Fibroblast of gingiva (primary cell): ENCODE measurements around the gene CEP162.
"Not testable (repeated sequence)": the region's sequence is repeated elsewhere in the genome, so short reads cannot be mapped to it uniquely, and the experiment has no call there.

Source experiments
- DNase-seq: peaks from one replicate; pipeline ENCODE4 v3.0.0-alpha.2; 2011; ENCODE audit warnings: low read depth

The CEP162 gene

GRCh38 chr6:84227434-84228197, at the start of gene CEP162:
Gene CEP162, minus strand, starts transcription at chr6:84227643. Its CDS starts 1,250 bp downstream, at chr6:84226393.
- peak; percentile 81 for DNase-seq

GRCh38 chr6:84274856-84275255, 47.4 kb upstream of the CEP162 start:
- no peak for DNase-seq

DNA sequence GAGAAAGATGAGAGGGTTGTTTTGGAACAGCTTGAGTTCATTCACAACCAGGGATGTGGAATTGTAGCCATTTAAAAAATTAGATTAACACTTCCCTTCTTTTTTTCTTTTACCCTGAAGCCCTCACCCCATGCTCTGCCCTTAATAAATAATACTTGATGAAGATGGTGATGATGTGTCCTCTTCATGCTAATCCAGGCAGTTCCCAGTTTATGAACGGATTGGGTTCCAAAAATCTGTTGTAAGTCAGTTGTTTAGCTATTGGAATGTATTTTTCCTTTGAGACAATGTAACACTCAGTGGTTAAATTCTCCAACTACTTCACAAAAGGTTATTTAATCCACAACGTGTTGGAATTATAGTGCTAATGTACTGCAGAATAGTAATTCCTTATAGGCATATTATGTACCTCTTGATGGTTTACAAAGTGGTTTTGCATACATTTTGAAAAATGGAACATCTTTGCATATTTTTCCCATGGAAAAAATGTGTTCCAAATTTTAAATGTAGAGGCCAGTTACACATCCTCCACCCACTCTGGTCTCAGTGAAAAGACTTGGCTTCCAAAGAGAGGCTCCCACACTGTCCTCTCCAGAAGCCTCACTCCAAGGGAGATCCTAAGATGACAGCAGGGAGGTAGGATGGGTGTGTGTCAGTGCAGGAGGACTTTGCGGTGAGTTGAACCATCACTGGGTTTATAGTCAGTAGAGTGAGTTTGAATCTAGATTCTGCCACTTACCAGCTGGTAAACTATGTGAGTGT, 45.8 kb upstream of the CEP162 start:
- DNase-seq: no peak

GRCh38 chr6:84272298-84272697, 44.9 kb upstream of the CEP162 start:
- no peak for DNase-seq

DNA sequence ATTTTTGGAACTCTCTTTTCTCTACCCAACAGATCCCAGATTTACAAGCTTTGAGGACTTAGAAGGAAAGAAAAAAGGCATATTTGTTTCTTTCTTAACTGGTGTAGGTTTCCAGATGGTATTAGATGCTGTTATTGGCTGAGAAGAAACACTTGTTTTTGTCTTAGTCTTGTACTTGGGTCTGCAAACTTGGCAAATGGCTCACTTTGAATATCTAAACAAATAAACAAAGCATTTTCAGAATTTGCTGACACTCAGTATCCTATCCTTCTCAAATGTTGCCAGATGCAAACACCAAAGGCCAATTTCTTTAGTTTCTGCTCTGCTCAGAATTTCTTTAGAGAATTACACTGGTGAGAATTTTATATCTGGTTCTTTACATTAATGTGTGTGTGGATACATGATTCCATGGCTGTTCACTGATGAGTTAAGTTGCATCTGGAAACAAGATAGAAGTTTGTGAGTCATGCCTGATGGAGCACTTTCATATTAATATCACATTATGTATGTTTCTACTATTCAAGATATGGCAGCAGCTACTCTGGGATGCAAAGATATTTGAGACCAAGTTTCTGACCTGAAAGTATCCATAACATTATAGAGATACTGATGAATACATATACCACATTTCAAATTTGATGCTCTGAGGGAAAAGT, 43.7 kb upstream of the CEP162 start:
- no peak for DNase-seq

GRCh38 chr6:84269947-84270733, 42.7 kb upstream of the CEP162 start:
- DNase-seq: no peak

GRCh38 chr6:84268781-84269180, 41.3 kb upstream of the CEP162 start:
- no peak for DNase-seq

GRCh38 chr6:84263557-84263956, 36.1 kb upstream of the CEP162 start:
- peak; percentile 2 for DNase-seq

DNA sequence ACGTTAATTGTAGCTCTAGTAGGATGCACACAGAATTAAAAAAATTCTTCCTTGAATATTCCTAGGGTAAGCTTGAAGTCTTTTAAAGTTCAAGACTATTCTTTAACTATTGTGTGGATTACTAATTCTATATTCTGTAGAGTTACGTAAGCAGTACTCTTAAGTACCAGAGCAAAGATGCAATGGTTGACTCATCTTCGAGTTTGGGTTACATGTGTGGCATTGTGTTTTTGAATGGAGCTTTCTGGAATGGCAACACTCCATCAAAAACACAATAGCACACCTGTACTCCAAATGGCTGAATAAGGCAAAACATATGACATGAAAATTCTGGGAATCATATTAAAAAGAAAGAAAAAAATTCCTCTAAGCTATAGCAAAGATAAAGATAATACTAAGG, 33.5 kb upstream of the CEP162 start:
- DNase-seq: peak; percentile 19

DNA sequence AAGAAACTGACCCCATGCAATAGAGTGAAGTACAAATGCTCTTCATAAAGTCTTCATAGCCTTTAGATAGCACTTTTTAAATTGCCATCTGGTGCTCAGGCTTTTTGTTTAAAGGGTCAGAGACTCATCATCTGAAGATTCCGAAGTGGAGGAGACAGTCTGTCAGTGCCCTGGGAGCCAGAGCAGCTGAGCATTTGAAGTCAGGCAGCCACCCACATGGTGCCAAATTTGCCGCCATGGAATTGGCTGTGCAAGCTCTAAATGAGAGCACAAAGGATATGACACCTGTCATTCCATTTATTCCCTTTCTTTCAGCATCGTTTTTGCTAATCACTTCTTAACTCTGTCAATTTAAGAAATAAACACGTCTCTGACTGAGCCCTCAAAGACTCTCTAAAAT, 32.8 kb upstream of the CEP162 start:
- DNase-seq: no peak

- DNase-seq: no peak
These were observed 31.4 kb upstream of the CEP162 start for GRCh38 chr6:84258866-84259265.

DNA sequence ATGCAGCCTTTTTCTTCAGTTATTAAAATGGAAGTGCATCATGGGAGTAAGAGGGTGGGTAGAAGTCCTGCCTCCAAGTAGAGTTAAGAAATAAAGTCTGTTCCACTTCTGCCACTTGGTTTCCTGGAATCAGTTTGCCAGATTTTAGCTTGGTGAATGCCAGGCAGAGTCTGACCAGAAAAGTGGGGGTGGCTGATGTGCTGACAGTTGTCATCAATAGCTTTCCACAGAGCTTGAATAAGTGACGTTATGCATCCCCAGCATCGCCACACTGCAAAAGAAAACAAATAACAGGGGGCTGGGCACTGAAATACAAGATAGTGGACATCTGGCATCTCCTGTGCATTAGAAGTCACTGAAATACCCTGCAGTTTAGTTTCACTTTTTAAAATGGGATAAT, 30.8 kb upstream of the CEP162 start:
- DNase-seq: peak; percentile 49

DNA sequence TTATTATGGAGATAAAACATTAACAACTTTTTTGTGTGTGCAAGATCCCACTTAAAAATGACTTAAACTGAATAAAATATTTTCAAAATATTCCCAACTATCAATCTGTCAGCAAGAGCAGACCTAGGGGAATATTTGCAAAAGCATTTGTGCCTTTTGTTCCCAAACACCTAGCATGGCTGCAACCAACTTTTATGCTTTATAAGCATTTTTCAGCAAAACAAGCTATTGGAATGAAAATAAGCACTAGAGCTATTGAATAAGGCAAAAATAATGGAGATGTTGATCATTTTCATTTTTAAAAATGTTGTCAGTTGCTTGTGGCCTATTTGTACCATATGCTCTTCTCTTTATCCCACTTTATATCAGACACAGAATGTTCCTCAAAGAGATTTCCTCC, 28.2 kb upstream of the CEP162 start:
- DNase-seq: no peak

DNA sequence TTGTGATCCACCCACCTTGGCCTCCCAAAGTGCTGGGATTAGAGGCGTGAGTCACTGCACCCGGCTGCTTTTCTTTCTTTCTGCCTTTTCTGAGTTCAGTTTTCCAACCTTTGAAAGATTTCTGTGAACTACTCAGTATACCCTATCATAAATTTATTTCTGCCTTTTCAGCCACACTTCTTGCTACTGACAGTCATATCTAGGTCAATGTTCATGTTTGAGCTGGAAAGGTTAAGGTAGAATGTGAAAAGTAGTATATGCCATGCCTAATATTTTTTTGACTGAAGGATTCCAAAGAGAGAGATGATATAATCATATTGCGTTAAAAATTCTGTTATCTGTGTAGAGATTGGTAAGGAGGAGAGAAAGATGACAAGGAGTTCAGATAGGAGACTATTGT, 25.9 kb upstream of the CEP162 start:
- no peak for DNase-seq

- peak; percentile 60 for DNase-seq
These were observed 24.6 kb upstream of the CEP162 start for GRCh38 chr6:84251891-84252539.

DNA sequence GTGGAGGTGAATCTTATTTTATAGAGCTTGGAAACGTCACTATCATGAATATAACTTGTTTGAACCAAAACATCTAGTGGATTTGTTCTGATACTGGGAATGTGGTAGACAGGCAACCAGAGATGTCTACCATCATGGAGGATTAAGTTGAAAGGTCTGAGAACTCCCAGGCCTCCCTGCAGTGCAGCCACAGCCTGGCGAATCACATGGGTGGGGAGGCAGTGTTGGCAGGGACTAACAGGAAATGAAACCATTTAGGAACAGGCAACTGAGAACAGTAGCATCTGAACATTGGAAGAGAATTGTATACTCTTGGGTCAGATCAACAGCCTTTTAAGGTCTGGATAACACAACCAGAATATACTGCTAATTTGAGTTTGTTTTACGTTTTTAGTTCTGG, 22.3 kb upstream of the CEP162 start:
- no peak for DNase-seq

GRCh38 chr6:84244416-84245081, 17.1 kb upstream of the CEP162 start:
- DNase-seq: not testable (repeated sequence)

GRCh38 chr6:84243240-84243639, 15.8 kb upstream of the CEP162 start:
- DNase-seq: no peak

DNA sequence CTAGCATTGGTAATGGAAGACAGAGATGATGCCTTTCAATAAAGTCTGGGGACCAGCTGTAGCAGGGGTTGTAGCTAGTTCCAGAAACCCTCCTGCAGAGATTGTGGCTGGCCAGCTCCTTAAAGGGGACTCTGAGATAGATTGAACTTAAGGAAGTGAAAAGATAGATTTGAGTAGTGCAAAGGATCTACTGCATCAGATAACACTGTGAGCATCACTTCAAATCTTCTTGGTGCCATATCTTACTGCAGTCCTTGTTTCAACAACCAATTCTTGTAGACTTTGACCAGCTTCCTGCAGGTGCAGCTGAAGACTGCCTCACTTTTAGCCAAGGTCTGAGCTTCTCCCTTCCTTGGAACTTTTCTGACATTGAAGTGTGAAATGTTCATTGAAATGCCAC, 14.8 kb upstream of the CEP162 start:
- no peak for DNase-seq

DNA sequence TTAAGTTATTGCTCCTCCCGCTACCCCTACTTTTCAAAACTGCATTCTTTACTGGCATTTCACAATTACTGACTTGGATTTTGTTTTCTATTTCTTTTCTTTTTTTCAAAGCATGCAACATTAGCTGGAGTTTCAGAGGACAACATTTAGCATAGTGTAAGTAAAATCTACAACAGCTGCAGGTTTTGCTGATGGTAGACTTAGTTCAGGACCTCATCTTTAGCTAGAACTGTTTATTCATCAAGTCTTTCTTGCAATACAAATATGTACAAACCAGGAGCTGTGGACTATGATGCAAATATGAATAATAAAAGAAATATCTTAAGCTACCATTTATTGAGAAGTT, 728 bp upstream of the CEP162 start:
- DNase-seq: no peak

GRCh38 chr6:84227044-84227433, 404 bp downstream of the CEP162 start:
- no peak for DNase-seq
